ENCODE measurements around the gene CHST5. TPM values are rescaled to one million over a fixed set of nuclear protein-coding genes. Genes with fewer than 3 reads are reported as not detected.
A peak's percentile ranks its signal among the peaks of the same experiment; 100 is the strongest.

CHST5 gene
- total and polyA plus RNA-seq, 2 of the 13 experiments (the other 11 are each of a cell fraction or from before 2014, with no cell fraction given) = 0.05 TPM; not detected in 1

- TF ChIP-seq ZNF691 (CRISPR knock-in tag; IDR thresholded peaks at IDR 0.05; ENCODE audit: borderline replicate concordance, low read depth) (no peak), HINFP (CRISPR knock-in tag; IDR thresholded peaks at IDR 0.05; ENCODE audit: low read depth) (no peak), HMG20B (CRISPR knock-in tag; conservative IDR thresholded peaks at IDR 0.05) (no peak), ZNF773 (CRISPR knock-in tag; IDR thresholded peaks at IDR 0.05; ENCODE audit: borderline replicate concordance) (no peak)
These were observed 32.0 kb upstream of the CHST5 start (continued) for GRCh38 chr16:75567911-75568310.

DNA sequence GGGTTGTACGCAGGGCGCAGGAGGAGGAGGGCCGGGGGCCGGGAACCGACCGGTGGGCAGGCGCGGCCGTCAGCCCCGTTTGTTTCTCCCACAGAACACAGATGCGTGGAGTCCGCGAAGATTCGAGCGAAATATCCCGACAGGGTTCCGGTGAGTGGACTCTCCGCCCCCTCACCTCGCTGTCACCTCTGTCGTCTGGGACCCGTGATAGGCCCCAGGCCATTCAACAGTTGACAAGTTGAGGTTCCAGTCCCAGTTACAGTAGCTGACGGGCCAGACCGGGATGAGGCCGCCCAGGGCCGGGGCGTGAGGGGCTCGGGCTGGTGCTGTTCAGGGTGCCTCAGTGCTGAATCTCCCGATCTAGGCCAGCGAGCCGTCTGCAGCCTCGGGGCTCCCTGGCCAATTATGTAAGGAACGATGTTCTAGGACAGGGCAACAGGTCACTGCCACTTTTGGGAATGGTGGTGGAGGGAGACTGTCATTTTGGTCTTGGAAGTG is 30.9 kb upstream of the CHST5 start:
- ChIA-PET CTCF (ENCODE audit: low intra/inter-chr PET ratio, low total read pairs) (no interaction called here), POLR2A (interaction anchor here (1.0 to 3.2 kb wide), 4 partner anchors 11 to 81 kb away, joined by 3 to 27 read pairs (median 18); partner anchors contain the start of genes ADAT1, KARS1, TERF2IP and TMEM231)
- 2% methylated on average over 17 of the region's 32 CpGs for WGBS (ENCODE audit: low lambda C conversion rate)
- Histone ChIP-seq H2AFZ (ENCODE audit: low read length) (no peak overlapping the region), H3K9ac (ENCODE audit: insufficient read depth, low read depth, low read length) (peak overlapping the region; percentile 83), H3K27ac (ENCODE audit: extremely low read length, insufficient read depth, low read length) (peak overlapping the region; percentile 34), H4K20me1 (ENCODE audit: insufficient read depth, low read length) (peaks cover 13% of the 10 kb centered on the region; the same call in 1 of the 2 replicates), H3K4me3 (replicated peaks in 1 of 3; ENCODE audit: insufficient read depth in 1 of 3, low read depth in 2 of 3, low read length in 3 of 3) (peak overlapping the region; percentile 87 to 96 (median 88)), H3K27me3 (ENCODE audit: control insufficient read depth in 1 of 2, insufficient read depth in 2 of 2, low read length in 2 of 2) (peaks cover 0 to 4% of the 10 kb centered on the region in 2 experiments; a peak in 2 of 5 replicates), H3K79me2 (ENCODE audit: insufficient read depth, low read length) (peaks cover 13% of the 10 kb centered on the region), H3K36me3 (replicated peaks in 1 of 2; ENCODE audit: control insufficient read depth in 1 of 2, insufficient read depth in 2 of 2, low read length in 2 of 2) (peaks cover 12 to 34% of the 10 kb centered on the region in 2 experiments), H3K4me1 (ENCODE audit: insufficient read depth, low read length) (peaks cover 28% of the 10 kb centered on the region), H3K4me2 (ENCODE audit: low read depth, low read length) (peak overlapping the region; percentile 96), H3K9me3 (ENCODE audit: low read length) (no peaks in the 10 kb centered on the region)
- FAIRE-seq (no peak), ATAC-seq (peak; percentile 34), DNase-seq (ENCODE audit: low spot score) (no peak)
- BruUV-seq (replicated peaks) = no TSS peak
- in situ Hi-C loops (cut with HindIII; ENCODE audit: extremely low pct_ligation_motif_present, low pct_unique_long_range_greater_than_20kb) = no loop called here
- intact Hi-C loops (cut with micrococcal nuclease; ENCODE audit: unreplicated experiment) = loop anchor here (5.0 kb wide), 2 partner anchors 50 to 80 kb away; partner anchors contain the start of genes KARS1 and TERF2IP
- TF ChIP-seq NKX3-1 (CRISPR knock-in tag; IDR thresholded peaks at IDR 0.05) = no peak
- 0 out of 2 replicates have a peak, but pooled peaks have one; percentile 22 for TF ChIP-seq ZSCAN31 (CRISPR knock-in tag; IDR thresholded peaks at IDR 0.05; ENCODE audit: low read depth)
- TF ChIP-seq ZNF253 (CRISPR knock-in tag; IDR thresholded peaks at IDR 0.05; ENCODE audit: borderline replicate concordance) = 0 out of 2 replicates have a peak, but pooled peaks have one; percentile 68
- TF ChIP-seq ZNF567 (CRISPR knock-in tag; IDR thresholded peaks at IDR 0.05; ENCODE audit: borderline replicate concordance) = 0 out of 2 replicates have a peak, but pooled peaks have one; percentile 65
- TF ChIP-seq MIER2 (CRISPR knock-in tag; IDR thresholded peaks at IDR 0.05) = peak; percentile 57; the same call in 1 of the 2 replicates
- TF ChIP-seq ZNF749 (CRISPR knock-in tag; IDR thresholded peaks at IDR 0.05; ENCODE audit: borderline replicate concordance) = 0 out of 2 replicates have a peak, but pooled peaks have one; percentile 16
- TF ChIP-seq SRY (CRISPR knock-in tag; IDR thresholded peaks at IDR 0.05) = 0 out of 2 replicates have a peak, but pooled peaks have one; percentile 51
- TF ChIP-seq ZNF296 (CRISPR knock-in tag; conservative IDR thresholded peaks at IDR 0.05) = 0 out of 2 replicates have a peak, but pooled peaks have one; percentile 1
- peak; percentile 25; the same call in 1 of the 2 replicates for TF ChIP-seq KLF13 (CRISPR knock-in tag; IDR thresholded peaks at IDR 0.05)
- TF ChIP-seq, protein P1, sequence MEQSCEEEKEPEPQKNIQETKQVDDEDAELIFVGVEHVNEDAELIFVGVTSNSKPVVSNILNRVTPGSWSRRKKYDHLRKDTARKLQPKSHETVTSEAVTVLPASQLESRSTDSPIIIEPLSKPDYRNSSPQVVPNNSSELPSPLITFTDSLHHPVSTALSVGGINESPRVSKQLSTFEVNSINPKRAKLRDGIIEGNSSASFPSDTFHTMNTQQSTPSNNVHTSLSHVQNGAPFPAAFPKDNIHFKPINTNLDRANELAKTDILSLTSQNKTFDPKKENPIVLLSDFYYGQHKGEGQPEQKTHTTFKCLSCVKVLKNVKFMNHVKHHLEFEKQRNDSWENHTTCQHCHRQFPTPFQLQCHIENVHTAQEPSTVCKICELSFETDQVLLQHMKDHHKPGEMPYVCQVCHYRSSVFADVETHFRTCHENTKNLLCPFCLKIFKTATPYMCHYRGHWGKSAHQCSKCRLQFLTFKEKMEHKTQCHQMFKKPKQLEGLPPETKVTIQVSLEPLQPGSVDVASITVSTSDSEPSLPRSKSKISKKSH (CRISPR knock-in tag; IDR thresholded peaks at IDR 0.05; ENCODE audit: borderline replicate concordance) = 0 out of 2 replicates have a peak, but pooled peaks have one; percentile 35
- no peak for TF ChIP-seq RNF2 (conservative IDR thresholded peaks at IDR 0.05; ENCODE audit: low read depth)
- peak; percentile 58; the same call in 1 of the 2 replicates for TF ChIP-seq UBTF (CRISPR knock-in tag; IDR thresholded peaks at IDR 0.05)

All from HepG2 (cell line).